Measurements from ENCODE around the gene SLX9.
"Not testable (repeated sequence)": the region's sequence is repeated elsewhere in the genome, so short reads cannot be mapped to it uniquely, and the experiment has no call there.

Gene SLX9

GRCh38 chr21:44965251-44966022 is 25.6 kb downstream of the SLX9 start:
- DNase-seq, result peak; percentile 66

DNA sequence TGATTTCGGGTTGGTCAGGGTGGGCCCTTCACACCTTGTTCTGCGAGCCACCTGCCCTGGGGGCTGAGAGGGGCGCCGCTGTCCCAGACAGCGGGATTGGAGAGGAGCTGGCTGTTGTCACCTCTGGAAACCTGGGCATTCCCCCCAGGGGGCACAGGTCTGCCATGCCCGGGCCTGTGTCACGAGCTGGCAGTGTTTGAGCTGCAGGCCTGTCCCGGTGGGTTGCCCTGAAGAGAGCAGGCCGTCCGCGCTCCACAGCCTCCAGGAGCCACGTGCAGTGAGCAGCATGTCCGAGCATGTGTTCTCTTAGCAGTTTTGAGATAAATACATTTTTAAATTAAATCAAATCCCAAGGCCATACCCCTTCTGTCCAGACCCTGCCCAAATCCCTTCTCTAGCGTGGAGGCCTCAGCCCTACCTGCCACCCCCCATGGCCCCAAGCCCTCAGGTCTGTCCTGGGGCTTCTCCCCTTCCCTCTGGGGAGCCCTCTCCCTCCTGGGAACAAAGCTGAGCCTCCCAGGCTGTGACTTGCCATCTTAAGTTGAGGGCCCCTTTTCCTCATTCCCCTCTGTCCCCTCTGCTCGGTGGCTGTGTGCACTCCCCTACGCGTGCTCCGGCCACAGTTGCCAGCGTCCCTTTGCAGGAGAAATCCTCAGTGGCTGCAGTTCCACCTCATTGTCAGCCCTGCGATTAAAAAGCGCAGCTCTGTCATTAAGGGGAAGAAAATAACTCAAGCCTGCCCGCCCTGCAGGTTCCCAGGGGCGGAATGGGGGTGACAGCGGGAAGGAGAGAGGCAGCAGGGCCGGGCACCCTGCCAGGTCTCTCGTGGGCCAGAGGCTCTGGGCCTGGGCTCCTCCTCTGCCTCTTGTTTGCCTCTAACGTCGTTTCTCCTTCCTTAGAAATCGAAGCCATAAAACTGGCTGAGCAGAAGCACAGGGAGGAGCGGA is 26.6 kb downstream of the SLX9 start:
- peak; percentile 16 for DNase-seq

- no peak for DNase-seq
Observed at GRCh38 chr21:44967082-44968047, 27.5 kb downstream of the SLX9 start.

GRCh38 chr21:44969066-44969670 is 29.3 kb downstream of the SLX9 start:
- no peak for DNase-seq

DNA sequence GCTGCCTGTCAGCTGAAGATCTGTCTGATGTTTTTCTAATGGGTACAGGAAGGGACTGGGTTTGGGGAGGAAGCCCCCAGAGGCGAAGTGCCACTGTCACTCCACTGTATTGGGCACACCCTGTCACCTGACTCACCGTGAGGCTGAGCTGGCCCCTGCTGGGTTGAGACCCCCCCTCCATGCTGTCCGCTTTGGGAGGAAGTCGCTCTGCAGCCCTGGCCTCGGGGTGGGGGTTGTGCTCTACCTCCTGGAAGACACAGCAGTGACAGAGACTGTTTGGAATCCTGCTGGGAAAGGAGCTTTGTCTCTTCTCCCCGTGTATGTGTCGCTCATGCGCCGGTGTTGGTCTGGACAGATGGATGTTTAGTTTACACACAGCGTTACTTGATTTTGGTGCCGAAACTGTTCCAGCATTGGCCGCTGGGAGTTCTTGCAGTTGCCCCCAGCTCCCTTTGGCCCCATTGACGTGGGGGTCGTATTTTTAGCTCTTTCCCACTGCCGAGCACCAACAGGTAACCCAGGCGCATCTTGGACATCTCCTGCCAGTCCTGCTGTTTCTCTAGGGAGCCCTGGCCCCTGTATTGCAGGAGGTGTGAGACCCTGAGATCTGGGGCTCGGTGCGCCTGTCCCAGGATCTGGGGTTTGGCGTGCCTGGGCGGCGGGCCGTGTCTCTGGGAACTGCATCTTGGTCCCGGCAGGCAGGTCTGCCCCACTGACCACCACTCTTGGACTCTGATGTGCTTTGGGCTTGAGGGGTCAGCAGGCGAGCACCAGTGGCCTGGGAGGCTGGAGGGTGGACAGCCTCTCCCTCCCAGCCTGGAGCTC is 30.3 kb downstream of the SLX9 start:
- DNase-seq, result peak; percentile 75

- no peak for DNase-seq
Observed at GRCh38 chr21:44970766-44971671, 31.2 kb downstream of the SLX9 start.

GRCh38 chr21:44971672-44971995 is 31.8 kb downstream of the SLX9 start:
- no peak for DNase-seq

GRCh38 chr21:44972301-44972814 is 32.5 kb downstream of the SLX9 start:
- DNase-seq, result no peak

- no peak for DNase-seq
Observed at GRCh38 chr21:44972821-44973220, 33.0 kb downstream of the SLX9 start.

GRCh38 chr21:44973598-44973997 is 33.8 kb downstream of the SLX9 start:
- no peak for DNase-seq

DNA sequence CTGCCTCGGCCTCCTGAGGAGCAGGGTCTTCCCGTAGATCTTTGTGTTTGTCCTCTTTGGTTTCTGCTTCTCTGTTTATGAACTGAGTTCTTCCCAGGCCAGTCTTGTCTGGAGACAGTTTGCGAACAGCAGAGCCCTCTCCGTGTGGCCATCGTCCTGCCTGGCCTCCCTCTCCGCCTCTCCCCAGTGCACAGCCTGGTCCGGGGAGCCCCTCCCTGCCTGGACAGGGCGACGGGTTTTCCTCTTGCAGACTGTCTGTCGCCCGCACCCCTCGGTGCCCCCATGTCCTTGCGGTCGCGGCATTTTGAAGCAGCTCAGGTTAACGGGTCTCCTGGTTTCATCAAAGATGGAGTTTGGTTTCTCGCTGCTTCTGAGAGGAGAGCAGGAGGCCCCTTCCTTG is 34.8 kb downstream of the SLX9 start:
- no peak for DNase-seq

DNA sequence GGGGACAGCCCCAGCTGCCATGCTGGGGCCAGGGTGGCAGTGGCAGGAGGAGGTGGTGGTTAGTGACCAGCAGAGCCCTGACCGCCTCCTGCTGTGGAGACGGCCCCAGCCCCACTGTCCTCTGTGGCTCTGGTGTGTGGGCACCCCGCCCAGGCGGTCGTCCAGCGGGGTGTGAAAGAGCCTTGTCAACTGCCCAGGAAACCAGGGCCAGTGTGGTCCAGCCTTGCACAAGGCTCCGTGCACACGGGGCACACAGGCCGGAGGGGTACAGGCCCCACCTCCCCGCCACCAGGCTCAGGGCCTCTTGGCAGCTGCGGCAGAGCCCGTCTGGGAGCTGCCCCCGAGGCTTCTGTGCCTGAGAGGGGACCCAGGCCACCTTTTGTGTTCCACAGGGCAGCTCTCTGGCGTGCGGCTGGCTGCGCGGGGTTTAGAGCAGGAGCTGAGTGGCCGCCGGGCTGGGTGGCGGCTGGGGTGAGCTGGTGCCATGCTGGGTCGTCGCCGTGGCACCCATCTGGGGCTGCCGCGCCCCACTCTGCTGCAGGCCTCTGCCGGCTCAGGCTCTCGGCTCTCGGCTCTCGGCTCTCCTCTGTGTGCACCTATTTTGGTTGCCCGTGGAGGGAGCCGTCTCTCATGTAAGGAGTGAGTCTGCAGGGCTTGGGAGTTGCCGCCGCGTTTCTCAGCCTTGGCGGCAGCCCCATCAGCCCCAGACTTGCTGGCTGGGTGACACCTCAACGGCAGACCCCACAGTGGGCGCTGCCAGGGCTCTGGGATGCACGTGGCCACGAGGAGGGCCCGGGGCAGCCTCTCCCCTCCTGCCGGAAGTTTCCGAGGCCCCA is 36.1 kb downstream of the SLX9 start:
- DNase-seq, result no peak

- DNase-seq, result not testable (repeated sequence)
Observed at GRCh38 chr21:44976556-44977393, 36.9 kb downstream of the SLX9 start.

- DNase-seq, result no peak
Observed at GRCh38 chr21:44977616-44978340, 37.9 kb downstream of the SLX9 start.

DNA sequence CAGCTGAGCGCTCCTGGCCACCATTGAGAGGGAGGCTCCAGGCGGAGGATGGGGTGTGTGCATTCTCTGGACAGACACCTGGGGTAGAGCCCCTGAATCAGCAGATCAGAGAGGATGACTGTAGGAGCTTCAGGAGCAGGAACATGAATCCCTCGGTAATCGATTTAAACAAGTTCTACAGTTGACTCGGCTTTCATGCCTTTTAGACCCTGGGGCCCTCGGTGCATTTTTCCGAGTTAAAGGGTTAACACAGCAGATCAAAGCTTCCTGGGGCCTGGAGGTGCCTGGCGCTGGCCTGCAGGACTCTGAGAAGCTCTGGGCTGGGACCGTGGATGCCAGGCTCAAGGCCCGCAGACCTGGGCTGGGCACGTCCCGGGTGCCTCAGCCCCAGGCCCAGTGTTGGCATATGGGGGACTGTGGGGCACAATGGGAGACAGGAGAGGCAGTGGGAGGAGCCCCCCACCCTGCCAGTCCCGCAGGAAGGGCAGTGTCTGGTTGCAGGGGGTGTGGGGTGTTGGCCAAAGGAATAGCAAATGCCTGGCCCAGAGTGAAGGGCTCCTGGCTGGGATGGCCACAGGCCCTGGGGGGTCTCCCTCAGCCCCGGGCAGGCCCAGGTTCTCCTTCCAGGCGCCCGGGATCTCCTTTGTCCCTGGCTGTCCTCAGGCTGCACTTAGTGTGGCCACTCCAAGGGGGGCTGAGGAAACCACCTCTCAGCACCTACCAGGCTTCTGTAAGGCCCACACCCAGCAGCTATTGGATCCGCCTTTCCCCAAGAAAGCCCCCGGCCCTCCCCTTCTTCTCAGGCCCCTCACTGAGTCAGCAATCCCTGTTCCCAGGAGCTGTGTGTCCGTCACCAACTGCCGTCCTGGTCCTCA is 40.1 kb downstream of the SLX9 start:
- DNase-seq, result no peak

All from fibroblast of upper back skin (primary cell).